ES-I3 (cell line): ENCODE data around the gene BCLAF1.
"Not testable (repeated sequence)": the region's sequence is repeated elsewhere in the genome, so short reads cannot be mapped to it uniquely, and the experiment has no call there.

ENCODE experiments used
- H3K36me3 ChIP-seq: 2 replicates; pipeline ENCODE4 v1.6.1; 2013; ENCODE audit warnings: mild to moderate bottlenecking, low read length, control low read depth, moderate library complexity; ENCODE audit not compliant: insufficient read depth
- H3K4me1 ChIP-seq: 2 replicates; pipeline ENCODE4 v1.6.1; 2013; ENCODE audit warnings: mild to moderate bottlenecking, control low read depth, low read length; ENCODE audit not compliant: insufficient read depth
- H3K9ac ChIP-seq: 2 replicates; pipeline ENCODE4 v1.6.1; 2013; ENCODE audit warnings: low read depth, mild to moderate bottlenecking, low read length, moderate library complexity
- H3K9me3 ChIP-seq: 2 replicates; pipeline ENCODE4 v1.6.1; 2013; ENCODE audit warnings: mild to moderate bottlenecking, low read length, moderate library complexity; ENCODE audit not compliant: control insufficient read depth, insufficient read depth

Gene BCLAF1

DNA sequence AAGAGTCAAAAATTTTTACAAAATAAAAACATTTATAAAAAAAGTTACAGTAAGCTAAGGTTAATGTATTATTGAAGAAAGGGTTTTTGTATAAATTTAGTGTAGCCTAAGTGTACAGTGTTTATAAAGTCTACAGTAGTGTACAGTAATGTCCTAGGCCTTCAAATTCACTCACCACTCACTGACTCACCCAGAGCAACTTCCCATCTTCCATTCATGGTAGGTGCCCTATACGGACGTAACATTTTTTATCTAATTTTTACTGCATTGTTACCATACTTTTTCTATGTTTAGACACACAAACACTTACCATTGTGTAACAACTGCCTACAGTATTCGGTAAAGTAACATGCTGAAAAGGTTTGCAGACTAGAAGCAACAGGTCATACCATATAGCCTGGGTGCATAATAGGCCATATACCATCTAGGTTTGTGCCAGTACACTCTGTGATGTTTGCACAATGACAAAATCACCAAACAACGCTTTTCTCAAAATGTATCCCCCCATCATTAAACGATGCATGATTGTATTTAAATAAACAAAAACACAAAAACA, 45.5 kb downstream of the BCLAF1 start:
- no peaks in the 10 kb centered on the region for H3K4me1 ChIP-seq
- H3K9ac ChIP-seq: no peak overlapping the region
- H3K36me3 ChIP-seq: peaks cover 3% of the 10 kb centered on the region; the same call in 1 of the 2 replicates
- no peaks in the 10 kb centered on the region; the same call in 1 of the 2 replicates for H3K9me3 ChIP-seq

- H3K9me3 ChIP-seq: no peaks in the 10 kb centered on the region
- H3K36me3 ChIP-seq: peaks cover 7% of the 10 kb centered on the region
- H3K9ac ChIP-seq: no peak overlapping the region
- no peaks in the 10 kb centered on the region for H3K4me1 ChIP-seq
Measured at GRCh38 chr6:136236466-136237293, 53.0 kb downstream of the BCLAF1 start.

DNA sequence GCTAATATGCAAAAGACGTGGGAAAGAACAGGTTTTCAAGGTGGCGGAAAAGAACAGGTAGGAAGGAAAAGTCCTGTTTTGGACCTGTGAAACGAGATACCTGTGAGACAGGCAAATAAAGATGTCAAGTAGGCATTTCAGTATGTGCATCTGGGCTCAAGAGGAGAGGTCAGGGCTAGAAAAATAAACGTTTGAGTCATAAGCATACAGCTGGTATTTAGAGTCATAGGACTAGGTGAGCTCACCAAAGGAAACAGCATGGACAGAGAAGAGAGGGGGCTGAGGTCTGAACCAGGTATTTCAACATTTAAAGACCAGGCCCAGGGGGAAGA, 54.4 kb downstream of the BCLAF1 start:
- Histone ChIP-seq H3K9ac (no peak overlapping the region), H3K4me1 (no peaks in the 10 kb centered on the region), H3K9me3 (no peaks in the 10 kb centered on the region), H3K36me3 (peaks cover 7% of the 10 kb centered on the region; the same call in 1 of the 2 replicates)

GRCh38 chr6:136232701-136233100, 56.9 kb downstream of the BCLAF1 start:
- no peaks in the 10 kb centered on the region for H3K9me3 ChIP-seq
- H3K36me3 ChIP-seq: peaks cover 4% of the 10 kb centered on the region; the same call in 1 of the 2 replicates
- no peak overlapping the region for H3K9ac ChIP-seq

GRCh38 chr6:136230219-136230853, 59.3 kb downstream of the BCLAF1 start:
- no peak overlapping the region for H3K9ac ChIP-seq
- H3K36me3 ChIP-seq: no peaks in the 10 kb centered on the region
- no peaks in the 10 kb centered on the region for H3K4me1 ChIP-seq
- H3K9me3 ChIP-seq: no peaks in the 10 kb centered on the region

More at GRCh38 chr6:136232701-136233100, 56.9 kb downstream of the BCLAF1 start:
- H3K4me1 ChIP-seq: no peaks in the 10 kb centered on the region

- Histone ChIP-seq H3K4me1 (no peaks in the 10 kb centered on the region), H3K9ac (no peak overlapping the region), H3K36me3 (no peaks in the 10 kb centered on the region), H3K9me3 (no peaks in the 10 kb centered on the region)
Measured at GRCh38 chr6:136228814-136229213, 60.8 kb downstream of the BCLAF1 start.

- no peak overlapping the region for H3K9ac ChIP-seq
Measured at GRCh38 chr6:136226674-136227377, 62.8 kb downstream of the BCLAF1 start.

DNA sequence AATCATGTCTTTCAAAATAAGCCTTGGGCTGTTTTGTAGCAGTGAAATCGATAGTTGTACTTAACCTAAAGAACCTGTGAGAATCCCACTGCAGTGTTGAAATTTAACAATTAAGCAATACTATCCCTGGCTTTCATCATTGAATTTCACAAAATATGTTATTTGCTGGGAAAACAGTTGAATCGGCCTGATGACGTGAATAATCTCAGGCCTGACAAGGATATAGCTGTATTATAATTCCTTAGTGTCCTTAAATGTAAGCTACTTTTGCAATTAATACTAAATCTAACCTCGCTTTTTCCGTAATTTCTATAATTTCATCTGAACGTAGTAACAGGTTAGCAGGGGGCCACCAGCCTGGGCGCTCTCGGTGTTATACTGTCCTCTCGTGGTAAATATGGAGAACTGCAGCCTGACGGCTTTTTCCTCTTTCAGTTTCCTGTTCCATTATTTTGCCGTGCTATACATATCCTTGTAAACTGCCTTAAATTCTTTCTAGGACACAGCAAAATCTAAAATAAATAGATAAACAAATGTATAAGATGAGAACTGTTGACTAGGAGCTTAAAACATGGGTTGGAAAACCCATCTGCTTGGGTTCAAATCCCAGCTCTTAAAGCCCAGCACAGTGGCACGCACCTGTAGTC, 63.5 kb downstream of the BCLAF1 start:
- Histone ChIP-seq H3K36me3 (no peaks in the 10 kb centered on the region), H3K9ac (no peak overlapping the region), H3K4me1 (no peaks in the 10 kb centered on the region), H3K9me3 (no peaks in the 10 kb centered on the region)

More at GRCh38 chr6:136226674-136227377, 62.8 kb downstream of the BCLAF1 start:
- H3K9me3 ChIP-seq: no peaks in the 10 kb centered on the region
- H3K36me3 ChIP-seq: no peaks in the 10 kb centered on the region
- H3K4me1 ChIP-seq: no peaks in the 10 kb centered on the region

DNA sequence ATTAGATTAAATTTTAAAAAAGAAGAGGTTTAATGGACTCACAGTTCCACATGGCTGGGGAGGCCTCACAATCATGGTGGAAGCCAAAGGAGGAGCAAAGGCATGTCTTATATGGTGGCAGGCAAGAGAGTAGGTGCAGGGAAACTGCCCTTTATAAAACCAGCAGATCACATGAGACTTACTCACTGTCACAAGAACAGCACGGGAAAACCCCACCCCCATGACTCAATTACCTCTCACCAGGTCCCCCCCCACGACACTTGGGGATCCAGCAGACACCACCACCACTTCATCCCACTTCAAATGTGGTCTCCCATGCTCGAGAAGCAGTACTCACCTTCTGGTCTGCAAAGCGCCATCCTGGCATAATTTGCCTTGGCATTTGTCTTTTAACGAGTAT, 64.2 kb downstream of the BCLAF1 start:
- Histone ChIP-seq H3K36me3 (no peaks in the 10 kb centered on the region), H3K4me1 (no peaks in the 10 kb centered on the region), H3K9me3 (no peaks in the 10 kb centered on the region), H3K9ac (no peak overlapping the region)

DNA sequence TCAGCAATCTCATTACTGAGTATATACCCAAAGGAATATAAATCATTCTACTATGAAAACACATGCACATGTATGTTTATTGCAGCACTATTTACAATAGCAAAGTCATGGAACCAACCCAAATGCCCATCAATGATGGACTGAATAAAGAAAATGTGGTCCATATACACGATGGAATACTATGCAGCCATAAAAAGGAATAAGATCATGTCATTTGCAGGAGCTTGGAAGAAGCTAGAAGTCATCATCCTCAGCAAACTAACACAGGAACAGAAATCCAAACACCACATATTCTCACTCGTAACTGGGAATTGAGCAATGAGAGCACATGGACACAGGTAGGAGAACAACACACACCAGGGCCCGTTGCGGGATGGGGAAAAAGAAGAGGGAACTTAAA, 64.7 kb downstream of the BCLAF1 start:
- not testable (repeated sequence) for H3K4me1 ChIP-seq, H3K36me3 ChIP-seq, H3K9ac ChIP-seq, H3K9me3 ChIP-seq

GRCh38 chr6:136216503-136217401, 72.9 kb downstream of the BCLAF1 start:
- no peaks in the 10 kb centered on the region for H3K36me3 ChIP-seq
- no peaks in the 10 kb centered on the region for H3K9me3 ChIP-seq
- no peaks in the 10 kb centered on the region for H3K4me1 ChIP-seq
- H3K9ac ChIP-seq: no peak overlapping the region

- no peaks in the 10 kb centered on the region for H3K9me3 ChIP-seq
- H3K9ac ChIP-seq: no peak overlapping the region
- H3K4me1 ChIP-seq: no peaks in the 10 kb centered on the region
- no peaks in the 10 kb centered on the region for H3K36me3 ChIP-seq
Measured at GRCh38 chr6:136213853-136214252, 75.8 kb downstream of the BCLAF1 start.

GRCh38 chr6:136213012-136213539, 76.6 kb downstream of the BCLAF1 start:
- Histone ChIP-seq H3K4me1 (no peaks in the 10 kb centered on the region), H3K9ac (no peak overlapping the region)

More at GRCh38 chr6:136213012-136213539, 76.6 kb downstream of the BCLAF1 start:
- no peaks in the 10 kb centered on the region for H3K9me3 ChIP-seq
- H3K36me3 ChIP-seq: no peaks in the 10 kb centered on the region
